ENCODE measurements around the gene RNF144B. TPM values are rescaled to one million over a fixed set of nuclear protein-coding genes. Genes with fewer than 3 reads are reported as not detected.

RNF144B gene
- polyA plus RNA-seq, 3 donors: 25.6 to 31.0 (median 27.9) TPM

DNA sequence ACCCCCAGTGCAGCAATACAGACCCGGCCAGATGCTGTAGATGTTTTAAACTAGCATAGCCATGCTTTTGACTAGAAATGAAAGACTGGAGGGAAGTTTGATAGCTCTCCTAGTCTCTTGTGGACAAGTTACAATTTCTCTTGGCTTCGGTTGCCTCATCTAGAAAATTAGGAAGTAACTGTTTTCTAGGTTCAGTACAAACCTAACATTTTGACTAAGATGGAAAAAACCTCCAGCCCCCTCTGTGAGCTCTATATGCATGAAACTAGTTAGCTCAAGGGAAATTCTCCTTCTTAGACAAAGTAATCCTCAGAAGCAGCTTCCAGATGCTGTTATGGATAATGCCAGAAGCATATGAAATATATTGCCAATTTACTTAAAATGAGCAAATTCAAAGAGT, 86.6 kb downstream of the RNF144B start:
- no peak overlapping the region for H3K9ac ChIP-seq (ENCODE audit: insufficient read depth, low read length, poor library complexity, severe bottlenecking)
- no peak overlapping the region for H3K4me3 ChIP-seq (replicated peaks in 1 of 3; ENCODE audit: low read depth in 2 of 3, low read length in 3 of 3)
- intact Hi-C loops (cut with micrococcal nuclease): no loop called here
- H3K9me3 Mint-ChIP-seq: no peaks in the 10 kb centered on the region
- peak; percentile 21 to 60 (median 45) for DNase-seq
- peak overlapping the region in 6 of 7 donors; percentile 46 to 87 (median 61) for H3K27ac Mint-ChIP-seq
- peaks cover 1 to 31% of the 10 kb centered on the region in 2 donors for H3K36me3 ChIP-seq (replicated peaks in 1 of 2; ENCODE audit: control insufficient read depth in 1 of 2, insufficient read depth in 2 of 2, low read length in 2 of 2)
- peak overlapping the region in 1 of 2 donors; percentile 7 for H3K4me3 Mint-ChIP-seq
- H3K27me3 Mint-ChIP-seq (ENCODE audit: low read depth in 3 of 3): peaks cover 0 to 2% (median 0%) of the 10 kb centered on the region in 3 donors
- H3K27ac ChIP-seq (ENCODE audit: low read depth in 1 of 2, low read length in 2 of 2): peak overlapping the region in 1 of 2 donors; percentile 73
- no peaks in the 10 kb centered on the region for H3K27me3 ChIP-seq (ENCODE audit: control insufficient read depth in 2 of 2, insufficient read depth in 2 of 2, low read length in 2 of 2)
- H3K79me2 ChIP-seq (ENCODE audit: insufficient read depth, low read length): no peaks in the 10 kb centered on the region
- no CpG with 5 or more reads among the region's 2 CpGs for WGBS (ENCODE audit: insufficient coverage)
- peaks cover 39 to 43% of the 10 kb centered on the region in 2 donors for H3K4me1 ChIP-seq (ENCODE audit: control insufficient read depth in 1 of 2, insufficient read depth in 2 of 2, low read length in 2 of 2)
- peaks cover 42% of the 10 kb centered on the region for H3K4me1 Mint-ChIP-seq
- TF ChIP-seq, protein P1, sequence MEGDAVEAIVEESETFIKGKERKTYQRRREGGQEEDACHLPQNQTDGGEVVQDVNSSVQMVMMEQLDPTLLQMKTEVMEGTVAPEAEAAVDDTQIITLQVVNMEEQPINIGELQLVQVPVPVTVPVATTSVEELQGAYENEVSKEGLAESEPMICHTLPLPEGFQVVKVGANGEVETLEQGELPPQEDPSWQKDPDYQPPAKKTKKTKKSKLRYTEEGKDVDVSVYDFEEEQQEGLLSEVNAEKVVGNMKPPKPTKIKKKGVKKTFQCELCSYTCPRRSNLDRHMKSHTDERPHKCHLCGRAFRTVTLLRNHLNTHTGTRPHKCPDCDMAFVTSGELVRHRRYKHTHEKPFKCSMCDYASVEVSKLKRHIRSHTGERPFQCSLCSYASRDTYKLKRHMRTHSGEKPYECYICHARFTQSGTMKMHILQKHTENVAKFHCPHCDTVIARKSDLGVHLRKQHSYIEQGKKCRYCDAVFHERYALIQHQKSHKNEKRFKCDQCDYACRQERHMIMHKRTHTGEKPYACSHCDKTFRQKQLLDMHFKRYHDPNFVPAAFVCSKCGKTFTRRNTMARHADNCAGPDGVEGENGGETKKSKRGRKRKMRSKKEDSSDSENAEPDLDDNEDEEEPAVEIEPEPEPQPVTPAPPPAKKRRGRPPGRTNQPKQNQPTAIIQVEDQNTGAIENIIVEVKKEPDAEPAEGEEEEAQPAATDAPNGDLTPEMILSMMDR (IDR thresholded peaks at IDR 0.05): no peak
- peaks cover 16% of the 10 kb centered on the region for H4K20me1 ChIP-seq (ENCODE audit: insufficient read depth, low read length)
- peak overlapping the region; percentile 9 for H3K4me2 ChIP-seq (replicated peaks; ENCODE audit: extremely low read depth, low read length, poor library complexity, severe bottlenecking)
- H2AFZ ChIP-seq (ENCODE audit: insufficient read depth, low read depth, low read length, poor library complexity, severe bottlenecking): no peak overlapping the region
- peaks cover 7 to 9% of the 10 kb centered on the region in 2 donors for H3K36me3 Mint-ChIP-seq
- H3K9me3 ChIP-seq (replicated peaks in 1 of 2; ENCODE audit: control insufficient read depth in 1 of 2, insufficient read depth in 1 of 2, low read length in 2 of 2): no peaks in the 10 kb centered on the region

DNA sequence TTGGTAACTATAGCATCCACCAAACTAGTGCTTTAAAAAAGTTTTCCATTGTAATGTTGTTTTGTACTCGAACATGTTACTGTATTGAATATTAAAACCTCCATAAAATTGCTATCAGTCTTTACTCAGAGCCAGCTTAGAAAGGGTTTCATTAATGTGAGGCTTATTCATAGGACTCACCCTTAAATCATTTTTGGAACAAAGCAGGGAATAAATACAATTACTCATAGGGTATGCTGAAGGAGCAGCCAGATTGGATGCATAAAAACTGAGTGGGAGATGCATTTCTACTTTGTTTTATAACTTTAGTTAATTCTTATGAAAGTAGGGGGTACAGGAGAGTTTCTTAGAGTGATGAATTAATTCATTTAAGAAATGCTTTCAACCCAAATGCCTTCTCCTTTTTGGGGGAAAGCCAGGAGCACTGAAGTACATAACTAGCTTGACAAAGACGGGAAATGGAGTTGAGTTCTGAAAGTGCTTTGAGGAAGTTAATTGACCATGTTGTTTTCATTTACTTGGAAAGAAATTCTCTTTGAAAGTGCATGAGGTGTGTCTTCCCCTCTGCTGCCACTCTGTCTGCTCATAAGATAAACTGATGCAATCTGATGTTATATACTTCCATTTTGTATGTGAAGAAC, 90.3 kb downstream of the RNF144B start:
- H3K4me2 ChIP-seq (replicated peaks; ENCODE audit: extremely low read depth, low read length, poor library complexity, severe bottlenecking): peak overlapping the region; percentile 42
- Mint-ChIP-seq H3K27ac (peak overlapping the region; percentile 59 to 93 (median 79)), H3K36me3 (peaks cover 2 to 3% of the 10 kb centered on the region in 2 donors), H3K27me3 (ENCODE audit: low read depth in 3 of 3) (peaks cover 0 to 3% (median 2%) of the 10 kb centered on the region in 3 donors), H3K4me3 (peak overlapping the region in 1 of 2 donors; percentile 61), H3K9me3 (peaks cover 2 to 9% (median 5%) of the 10 kb centered on the region in 7 donors), H3K4me1 (peaks cover 44% of the 10 kb centered on the region)
- H3K9me3 ChIP-seq (replicated peaks in 1 of 2; ENCODE audit: control insufficient read depth in 1 of 2, insufficient read depth in 1 of 2, low read length in 2 of 2): peaks cover 0 to 3% of the 10 kb centered on the region in 2 donors
- no peaks in the 10 kb centered on the region for H4K20me1 ChIP-seq (ENCODE audit: insufficient read depth, low read length)
- peak; percentile 45 to 75 (median 70) for DNase-seq
- no peak overlapping the region for H3K9ac ChIP-seq (ENCODE audit: insufficient read depth, low read length, poor library complexity, severe bottlenecking)
- TF ChIP-seq, protein P1 (IDR thresholded peaks at IDR 0.05): no peak
- peak overlapping the region in 1 of 3 experiments; percentile 43 for H3K4me3 ChIP-seq (replicated peaks in 1 of 3; ENCODE audit: low read depth in 2 of 3, low read length in 3 of 3)
- peak overlapping the region in 1 of 2 donors; percentile 83 for H3K27ac ChIP-seq (ENCODE audit: low read depth in 1 of 2, low read length in 2 of 2)
- H3K4me1 ChIP-seq (ENCODE audit: control insufficient read depth in 1 of 2, insufficient read depth in 2 of 2, low read length in 2 of 2): peaks cover 37 to 44% of the 10 kb centered on the region in 2 donors
- H3K79me2 ChIP-seq (ENCODE audit: insufficient read depth, low read length): no peaks in the 10 kb centered on the region
- WGBS (ENCODE audit: insufficient coverage): no CpG with 5 or more reads among the region's 2 CpGs
- no peaks in the 10 kb centered on the region for H3K36me3 ChIP-seq (replicated peaks in 1 of 2; ENCODE audit: control insufficient read depth in 1 of 2, insufficient read depth in 2 of 2, low read length in 2 of 2)
- no peaks in the 10 kb centered on the region for H3K27me3 ChIP-seq (ENCODE audit: control insufficient read depth in 2 of 2, insufficient read depth in 2 of 2, low read length in 2 of 2)
- intact Hi-C loops (cut with micrococcal nuclease): no loop called here
- H2AFZ ChIP-seq (ENCODE audit: insufficient read depth, low read depth, low read length, poor library complexity, severe bottlenecking): no peak overlapping the region
